OCI-LY1 (cell line): Measurements from ENCODE around the gene SRSF7.
"Not testable (repeated sequence)": the region's sequence is repeated elsewhere in the genome, so short reads cannot be mapped to it uniquely, and the experiment has no call there.

Experiments
- H2AFZ ChIP-seq: fragments of 200-600 bp; sonication (generic), shearing (Covaris generic); 2 replicates; pipeline ENCODE4 v1.6.0; 2014; ENCODE audit warnings: antibody characterized with exemption, mild to moderate bottlenecking, low read length
- H3F3A ChIP-seq: fragments of 200-600 bp; sonication (generic), shearing (Covaris generic); 2 replicates; pipeline ENCODE4 v1.6.0; 2014; ENCODE audit warnings: mild to moderate bottlenecking, antibody characterized with exemption, low read length, moderate library complexity; ENCODE audit not compliant: insufficient read depth
- H3K27ac ChIP-seq: fragments of 200-600 bp; sonication (generic); 2 replicates; pipeline ENCODE4 v1.5.1; 2014; ENCODE audit warnings: low read length, mixed run types, mild to moderate bottlenecking, low read depth; ENCODE audit not compliant: poor library complexity, severe bottlenecking
- H3K27me3 ChIP-seq: fragments of 200-600 bp; sonication (generic); 2 replicates; pipeline ENCODE4 v1.6.0; 2014; ENCODE audit warnings: antibody characterized with exemption, mild to moderate bottlenecking, low read length, moderate library complexity; ENCODE audit not compliant: insufficient read depth
- H3K36me3 ChIP-seq: fragments of 200-600 bp; sonication (generic); 2 replicates; pipeline ENCODE4 v1.6.1; 2014; ENCODE audit warnings: mild to moderate bottlenecking, antibody characterized with exemption, low read length, moderate library complexity, mixed read lengths; ENCODE audit not compliant: insufficient read depth
- H3K4me1 ChIP-seq: fragments of 200-600 bp; sonication (generic); 2 replicates; pipeline ENCODE4 v1.5.1; 2014; ENCODE audit warnings: mild to moderate bottlenecking, low read length, moderate library complexity; ENCODE audit not compliant: insufficient read depth, severe bottlenecking
- H3K4me2 ChIP-seq: fragments of 200-600 bp; sonication (generic), shearing (Covaris generic); 2 replicates; pipeline ENCODE4 v1.6.1; 2014; ENCODE audit warnings: low read length
- H3K4me3 ChIP-seq: fragments of 200-600 bp; sonication (generic); 2 replicates; pipeline ENCODE4 v1.5.1; 2014; ENCODE audit warnings: low read length, low read depth, mild to moderate bottlenecking, mixed read lengths; ENCODE audit not compliant: poor library complexity, severe bottlenecking
- H3K79me2 ChIP-seq: fragments of 200-600 bp; shearing (Covaris generic); 2 replicates; pipeline ENCODE4 v1.6.1; 2016; ENCODE audit warnings: mixed run types, low read length, mixed read lengths; ENCODE audit not compliant: insufficient read depth
- H3K9ac ChIP-seq: fragments of 200-600 bp; sonication (generic), shearing (Covaris generic); 2 replicates; pipeline ENCODE4 v1.6.1; 2014; ENCODE audit warnings: mild to moderate bottlenecking, low read length, mixed read lengths
- H3K9me2 ChIP-seq: fragments of 200-600 bp; sonication (generic), shearing (Covaris generic); 2 replicates; pipeline ENCODE4 v1.6.1; 2014; ENCODE audit warnings: low read depth, mild to moderate bottlenecking, low read length, mixed read lengths
- H3K9me3 ChIP-seq: fragments of 200-600 bp; shearing (Covaris generic); 2 replicates; pipeline ENCODE4 v1.6.1; 2014; ENCODE audit warnings: low read length, mixed read lengths
- H4K20me1 ChIP-seq: fragments of 200-600 bp; sonication (generic), shearing (Covaris generic); 2 replicates; pipeline ENCODE4 v1.6.0; 2016; ENCODE audit warnings: mild to moderate bottlenecking, low read length; ENCODE audit not compliant: insufficient read depth
- EZH2 ChIP-seq: fragments of 200-600 bp; sonication (generic), shearing (Covaris generic); IDR thresholded peaks from 2 replicates; pipeline ENCODE4 v1.8.0; 2017; ENCODE audit warnings: borderline replicate concordance, mixed run types, mild to moderate bottlenecking, antibody characterized with exemption, low read length, moderate library complexity, mixed read lengths
- TF ChIP-seq, protein P1 (sequence below): fragments of 200-600 bp; sonication (generic), shearing (Covaris generic); IDR thresholded peaks from 2 replicates; pipeline ENCODE4 v1.5.1; 2017; ENCODE audit warnings: mild to moderate bottlenecking, antibody characterized with exemption, low read length, moderate library complexity, mixed read lengths

The SRSF7 gene

DNA sequence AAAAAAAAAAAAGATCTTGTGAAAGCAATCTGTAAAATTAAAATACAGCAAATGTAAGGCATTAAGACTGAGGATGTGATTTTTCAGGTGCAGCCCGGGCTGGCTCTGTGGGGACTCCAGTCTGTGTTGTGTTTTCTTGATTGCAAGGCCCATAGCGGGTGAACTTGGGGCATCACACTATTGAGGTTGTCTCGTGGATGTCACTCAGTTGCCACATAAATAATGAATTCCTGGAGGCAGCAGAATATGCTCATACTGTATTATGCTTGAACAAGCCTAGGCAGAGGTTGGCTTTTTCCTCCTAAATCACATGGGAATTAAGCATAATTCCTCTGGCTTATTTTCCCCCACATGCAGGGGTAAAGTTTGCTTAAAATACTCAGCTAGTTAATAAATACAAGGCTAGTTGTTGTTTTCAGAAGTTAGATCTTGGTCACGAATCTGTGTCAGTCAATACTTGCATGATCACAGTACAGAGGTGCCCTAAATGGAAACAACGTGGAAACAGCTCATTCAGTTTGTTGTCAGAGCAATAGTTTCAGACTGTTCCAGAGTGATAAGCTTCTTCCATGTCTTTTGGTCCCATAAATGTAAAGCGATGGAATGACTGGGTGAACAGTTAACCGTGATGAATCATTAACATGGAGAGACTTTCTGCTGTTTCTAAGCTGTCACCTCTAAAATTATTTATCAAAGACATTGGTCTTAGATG is 43.2 kb upstream of the SRSF7 start:
- H3K79me2 ChIP-seq, result no peaks in the 10 kb centered on the region
- no peak overlapping the region for H3K4me3 ChIP-seq
- no peaks in the 10 kb centered on the region for H3K4me1 ChIP-seq
- no peaks in the 10 kb centered on the region for H3K27me3 ChIP-seq
- H3K9me3 ChIP-seq, result no peaks in the 10 kb centered on the region
- no peaks in the 10 kb centered on the region; the same call in 1 of the 2 replicates for H3K36me3 ChIP-seq
- no peak overlapping the region for H3K9ac ChIP-seq
- H3K4me2 ChIP-seq, result no peak overlapping the region
- H4K20me1 ChIP-seq, result no peaks in the 10 kb centered on the region
- H3K27ac ChIP-seq, result no peak overlapping the region
- no peaks in the 10 kb centered on the region for H3K9me2 ChIP-seq
- TF ChIP-seq, protein P1, sequence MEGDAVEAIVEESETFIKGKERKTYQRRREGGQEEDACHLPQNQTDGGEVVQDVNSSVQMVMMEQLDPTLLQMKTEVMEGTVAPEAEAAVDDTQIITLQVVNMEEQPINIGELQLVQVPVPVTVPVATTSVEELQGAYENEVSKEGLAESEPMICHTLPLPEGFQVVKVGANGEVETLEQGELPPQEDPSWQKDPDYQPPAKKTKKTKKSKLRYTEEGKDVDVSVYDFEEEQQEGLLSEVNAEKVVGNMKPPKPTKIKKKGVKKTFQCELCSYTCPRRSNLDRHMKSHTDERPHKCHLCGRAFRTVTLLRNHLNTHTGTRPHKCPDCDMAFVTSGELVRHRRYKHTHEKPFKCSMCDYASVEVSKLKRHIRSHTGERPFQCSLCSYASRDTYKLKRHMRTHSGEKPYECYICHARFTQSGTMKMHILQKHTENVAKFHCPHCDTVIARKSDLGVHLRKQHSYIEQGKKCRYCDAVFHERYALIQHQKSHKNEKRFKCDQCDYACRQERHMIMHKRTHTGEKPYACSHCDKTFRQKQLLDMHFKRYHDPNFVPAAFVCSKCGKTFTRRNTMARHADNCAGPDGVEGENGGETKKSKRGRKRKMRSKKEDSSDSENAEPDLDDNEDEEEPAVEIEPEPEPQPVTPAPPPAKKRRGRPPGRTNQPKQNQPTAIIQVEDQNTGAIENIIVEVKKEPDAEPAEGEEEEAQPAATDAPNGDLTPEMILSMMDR, result no peak
- TF ChIP-seq EZH2, result no peak
- H3F3A ChIP-seq, result no peaks in the 10 kb centered on the region
- H2AFZ ChIP-seq, result no peak overlapping the region

DNA sequence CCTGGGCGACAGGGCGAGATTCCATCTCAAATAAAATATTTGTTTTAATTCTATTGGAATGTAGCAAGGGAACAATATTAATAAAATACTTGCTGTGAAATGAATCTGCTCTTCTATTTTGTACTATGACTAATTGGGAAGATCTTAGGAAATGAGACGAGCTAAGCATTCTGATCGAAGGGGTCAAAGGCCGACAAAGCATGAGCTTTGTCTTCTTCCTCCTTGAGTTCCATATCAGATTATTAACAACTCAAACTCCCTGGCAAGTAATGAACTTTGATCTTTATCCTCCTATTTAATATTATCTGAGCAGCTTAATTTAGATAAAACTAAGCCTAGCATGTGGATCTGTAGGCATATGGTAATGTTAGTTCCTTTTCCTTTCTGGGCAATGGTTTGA is 42.4 kb upstream of the SRSF7 start:
- no peak overlapping the region for H3K9ac ChIP-seq
- no peaks in the 10 kb centered on the region for H3K4me1 ChIP-seq
- H3K27me3 ChIP-seq, result no peaks in the 10 kb centered on the region
- H3K9me2 ChIP-seq, result no peaks in the 10 kb centered on the region
- H3K79me2 ChIP-seq, result no peaks in the 10 kb centered on the region
- H2AFZ ChIP-seq, result no peak overlapping the region
- H3F3A ChIP-seq, result no peaks in the 10 kb centered on the region
- H3K4me3 ChIP-seq, result no peak overlapping the region
- H4K20me1 ChIP-seq, result no peaks in the 10 kb centered on the region
- H3K36me3 ChIP-seq, result no peaks in the 10 kb centered on the region; the same call in 1 of the 2 replicates
- TF ChIP-seq EZH2, result no peak
- TF ChIP-seq, protein P1, result no peak
- no peak overlapping the region for H3K27ac ChIP-seq
- no peaks in the 10 kb centered on the region for H3K9me3 ChIP-seq
- no peak overlapping the region for H3K4me2 ChIP-seq

DNA sequence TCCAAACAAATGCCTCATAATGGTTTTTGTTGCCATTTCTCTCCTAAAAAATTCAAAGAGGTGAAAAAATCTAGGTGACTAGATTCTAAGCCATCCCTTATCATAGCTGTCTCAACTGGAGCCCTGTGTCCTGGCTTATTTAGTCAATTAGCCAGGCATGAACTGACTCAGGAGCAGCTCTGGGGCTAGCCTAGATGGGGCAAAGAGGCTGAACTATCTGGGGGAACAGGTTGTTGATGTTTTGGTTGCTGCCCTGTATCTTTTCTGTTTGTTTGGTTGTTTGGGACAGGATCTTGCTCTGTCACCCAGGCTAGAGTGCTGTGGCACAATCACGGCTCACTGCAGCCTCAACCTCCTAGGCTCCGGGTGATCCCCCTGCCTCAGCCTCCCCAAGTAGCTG is 41.6 kb upstream of the SRSF7 start:
- no peaks in the 10 kb centered on the region for H3F3A ChIP-seq
- H3K4me3 ChIP-seq, result no peak overlapping the region
- H3K27ac ChIP-seq, result no peak overlapping the region
- no peaks in the 10 kb centered on the region for H3K79me2 ChIP-seq
- no peaks in the 10 kb centered on the region for H3K36me3 ChIP-seq
- no peaks in the 10 kb centered on the region for H3K27me3 ChIP-seq
- H3K9me3 ChIP-seq, result no peaks in the 10 kb centered on the region
- no peaks in the 10 kb centered on the region for H4K20me1 ChIP-seq
- H3K9ac ChIP-seq, result no peak overlapping the region
- no peak overlapping the region for H3K4me2 ChIP-seq
- H3K4me1 ChIP-seq, result no peaks in the 10 kb centered on the region
- H2AFZ ChIP-seq, result no peak overlapping the region
- TF ChIP-seq, protein P1, result no peak
- no peak for TF ChIP-seq EZH2
- H3K9me2 ChIP-seq, result no peaks in the 10 kb centered on the region

GRCh38 chr2:38792321-38792720 is 41.2 kb upstream of the SRSF7 start:
- H3F3A ChIP-seq, H3K4me2 ChIP-seq, H3K4me1 ChIP-seq, H3K27ac ChIP-seq, H2AFZ ChIP-seq, H3K9me3 ChIP-seq, H3K36me3 ChIP-seq, H3K79me2 ChIP-seq, H3K9me2 ChIP-seq, H3K27me3 ChIP-seq, H3K4me3 ChIP-seq, H4K20me1 ChIP-seq, H3K9ac ChIP-seq: not testable (repeated sequence)
